IPS-15b (cell line): ENCODE results near the gene CKS1B.

Experiments used
- H3K27me3 ChIP-seq: one replicate; pipeline ENCODE4 v1.6.1; 2013; ENCODE audit warnings: low read length; ENCODE audit not compliant: control insufficient read depth, insufficient read depth
- H3K36me3 ChIP-seq: one replicate; pipeline ENCODE4 v1.6.1; 2013; ENCODE audit warnings: low read length; ENCODE audit not compliant: control insufficient read depth, insufficient read depth
- H3K4me1 ChIP-seq: one replicate; pipeline ENCODE4 v1.6.1; 2013; ENCODE audit warnings: mild to moderate bottlenecking, low read length; ENCODE audit not compliant: control insufficient read depth, insufficient read depth
- H3K4me3 ChIP-seq: one replicate; pipeline ENCODE4 v1.5.1; 2013; ENCODE audit warnings: low read depth, low read length
- H3K9ac ChIP-seq: one replicate; pipeline ENCODE4 v1.6.1; 2013; ENCODE audit warnings: low read depth, mild to moderate bottlenecking, low read length
- H3K9me3 ChIP-seq: one replicate; pipeline ENCODE4 v1.6.1; 2013; ENCODE audit warnings: mild to moderate bottlenecking, low read length; ENCODE audit not compliant: control insufficient read depth, insufficient read depth

CKS1B gene

DNA sequence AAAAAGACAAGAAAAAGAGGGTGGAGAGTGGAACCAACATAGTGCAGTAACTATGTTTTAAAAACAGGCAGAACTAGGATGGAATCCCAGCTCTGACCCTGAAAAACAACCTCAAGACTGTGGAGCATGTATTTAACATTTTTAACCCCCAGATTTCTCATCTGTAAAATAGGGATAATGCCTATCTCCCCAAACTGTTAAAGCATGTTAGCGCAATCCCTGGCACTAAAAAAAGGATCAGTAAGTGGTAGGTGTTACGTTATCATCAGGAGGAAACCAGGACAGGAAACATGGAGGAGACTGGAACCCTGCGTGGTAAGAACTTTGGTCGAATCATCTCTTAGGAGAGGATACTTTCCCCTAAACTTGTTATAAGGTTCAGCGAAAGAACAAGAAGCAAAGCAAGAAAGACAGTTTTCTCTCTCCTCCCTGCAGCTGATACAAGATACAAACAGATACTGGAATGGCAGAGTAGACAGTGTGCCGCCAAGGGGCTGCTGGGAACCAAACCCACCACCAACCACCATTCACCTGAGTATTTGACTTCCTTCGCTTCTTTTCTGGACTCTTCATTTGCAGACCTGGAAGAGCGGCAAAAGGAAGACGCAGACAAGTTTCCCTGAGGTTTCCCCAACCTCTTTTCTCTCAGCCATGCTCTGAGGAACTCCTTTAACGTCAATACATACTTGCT, 13.9 kb upstream of the CKS1B start:
- peak overlapping the region; percentile 78 for H3K4me3 ChIP-seq
- peaks cover 10% of the 10 kb centered on the region for H3K4me1 ChIP-seq
- H3K36me3 ChIP-seq, result peaks cover 30% of the 10 kb centered on the region
- no peak overlapping the region for H3K9ac ChIP-seq
- no peaks in the 10 kb centered on the region for H3K9me3 ChIP-seq
- no peaks in the 10 kb centered on the region for H3K27me3 ChIP-seq

DNA sequence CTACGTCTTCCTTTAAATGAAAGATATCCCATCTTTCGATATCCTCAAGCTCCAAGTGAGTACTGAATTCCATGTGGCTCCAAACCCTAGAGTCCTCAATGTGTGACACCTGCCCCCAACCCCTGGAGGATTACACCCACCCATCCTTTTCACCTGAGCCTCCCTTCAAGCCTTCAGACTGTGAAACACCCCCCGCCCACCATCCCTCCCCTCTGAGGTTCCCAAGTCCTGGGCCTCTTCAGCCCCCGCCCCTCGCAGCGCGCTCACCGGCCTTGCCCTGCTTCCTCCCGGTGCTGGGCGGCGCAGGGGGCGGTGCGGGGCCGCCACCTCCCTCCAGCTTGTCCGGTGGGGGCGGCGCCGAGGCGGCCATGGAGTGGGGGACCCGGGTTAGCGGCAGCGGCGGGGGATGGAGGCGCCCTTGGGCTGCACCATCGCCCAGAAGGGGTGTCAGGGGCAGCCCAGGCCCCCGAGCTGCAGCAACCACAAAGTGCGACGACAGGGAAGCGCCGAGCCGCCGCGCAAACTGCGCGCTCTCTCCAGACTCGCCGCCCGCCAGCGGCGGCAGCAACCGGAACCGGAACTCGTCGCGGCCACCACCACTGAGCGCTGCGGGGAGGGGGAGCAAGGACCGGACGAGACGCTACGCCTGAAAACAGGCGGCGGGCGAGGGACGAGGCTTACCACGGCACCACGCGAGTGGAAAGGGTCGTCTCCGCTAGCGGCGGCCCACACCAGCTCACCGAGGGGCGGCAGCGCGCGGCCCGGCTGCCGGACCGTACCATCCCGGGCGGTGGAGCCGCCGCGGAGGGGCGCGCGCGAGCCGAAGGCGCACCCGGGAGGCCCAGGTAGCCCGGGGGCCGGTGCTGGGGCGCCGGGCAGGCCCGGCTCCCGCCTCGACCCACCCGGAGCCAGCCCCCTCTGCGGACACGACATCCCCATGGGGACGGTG, 13.0 kb upstream of the CKS1B start, which contains the start of gene PYGO2:
PYGO2 (minus strand) TSS at position 576 of the 949 bp plus-strand sequence; CDS start at position 370, 206 bp downstream.
- Histone ChIP-seq H3K4me3 (peak within 1 kb of the TSS; percentile 78), H3K9ac (peak within 1 kb of the TSS; percentile 88), H3K4me1 (peaks cover 10% of the 10 kb centered on the region), H3K27me3 (no peaks in the 10 kb centered on the region), H3K9me3 (no peaks in the 10 kb centered on the region), H3K36me3 (peaks cover 38% of the 10 kb centered on the region)

DNA sequence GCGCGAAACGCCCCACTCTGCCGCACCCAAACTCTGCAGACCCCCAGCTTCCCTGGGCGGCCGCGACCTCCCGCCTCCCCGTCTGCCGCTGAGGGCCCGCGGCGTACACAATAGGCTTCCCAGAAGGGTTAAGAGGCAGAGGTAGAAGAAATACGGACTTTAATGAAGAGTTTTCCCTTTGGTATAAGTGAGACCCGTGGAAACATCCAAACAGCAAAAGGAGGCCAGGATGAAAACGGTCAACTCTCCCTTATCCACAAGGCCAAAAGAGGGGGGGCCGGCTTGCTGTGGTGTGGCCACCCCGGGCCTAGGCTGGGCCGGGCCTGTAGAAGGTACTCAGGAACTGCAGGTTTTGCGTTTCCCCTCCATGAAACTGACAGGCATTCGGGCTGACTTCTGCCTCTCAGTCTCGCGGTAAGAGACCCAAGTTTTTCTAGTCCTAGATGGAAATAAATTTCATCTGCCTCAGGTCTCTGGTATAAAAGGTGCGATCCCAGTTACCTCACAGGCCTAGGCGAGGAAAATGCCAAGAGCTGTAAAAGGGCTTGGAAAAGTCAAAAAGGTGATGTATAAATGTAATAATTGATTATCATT, 12.2 kb upstream of the CKS1B start:
- Histone ChIP-seq H3K4me3 (peak overlapping the region; percentile 78), H3K36me3 (peaks cover 45% of the 10 kb centered on the region), H3K9me3 (no peaks in the 10 kb centered on the region), H3K4me1 (peaks cover 6% of the 10 kb centered on the region), H3K9ac (peak overlapping the region; percentile 88), H3K27me3 (no peaks in the 10 kb centered on the region)

DNA sequence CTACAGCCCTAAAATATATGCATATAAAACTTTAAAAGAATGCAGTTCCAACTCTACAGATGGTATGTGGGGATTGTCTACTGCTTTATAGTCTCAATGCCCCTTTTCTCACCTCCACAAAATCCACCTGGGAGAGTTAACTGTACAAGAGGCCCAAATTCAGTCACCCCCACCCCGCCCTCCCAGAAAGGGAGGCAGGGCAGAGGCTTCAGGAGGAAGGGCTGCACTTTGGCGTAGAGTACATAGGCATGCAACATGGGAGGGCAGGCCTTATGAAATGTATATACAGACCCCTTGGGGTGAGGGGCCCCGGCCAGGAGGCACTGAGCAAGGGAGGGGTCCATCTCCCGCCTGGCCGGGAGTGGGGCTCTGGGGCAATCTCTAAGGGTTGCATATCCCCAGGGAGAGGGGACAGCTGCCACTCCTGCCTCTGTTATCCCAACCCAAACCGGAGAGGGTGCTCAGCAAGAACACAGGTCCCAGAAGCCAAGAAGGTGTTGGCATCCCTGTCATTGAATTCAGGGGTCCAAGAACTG, 11.6 kb upstream of the CKS1B start:
- Histone ChIP-seq H3K9ac (no peak overlapping the region), H3K36me3 (peaks cover 51% of the 10 kb centered on the region), H3K4me1 (peaks cover 5% of the 10 kb centered on the region), H3K9me3 (no peaks in the 10 kb centered on the region), H3K27me3 (no peaks in the 10 kb centered on the region), H3K4me3 (peak overlapping the region; percentile 78)

DNA sequence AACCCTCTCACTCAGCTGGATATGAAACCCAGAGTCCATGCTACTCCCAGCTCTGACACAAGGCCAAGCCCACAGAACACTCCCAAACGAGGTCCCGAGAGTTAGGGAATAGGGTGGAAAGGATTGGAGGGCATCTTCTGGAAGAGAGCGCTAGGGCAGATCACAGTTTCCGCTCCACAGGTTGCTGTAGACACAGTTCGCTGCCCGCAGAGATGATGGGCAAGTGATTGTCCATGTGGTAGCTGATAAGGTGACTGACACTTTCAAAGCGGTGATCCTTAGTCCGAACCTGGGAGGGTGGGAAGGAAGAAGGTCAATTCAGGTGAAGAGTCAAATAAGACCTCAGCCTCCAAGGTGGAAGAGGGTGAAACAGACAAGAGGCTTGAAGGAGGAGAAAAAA, 10.8 kb upstream of the CKS1B start:
- Histone ChIP-seq H3K36me3 (peaks cover 52% of the 10 kb centered on the region), H3K9ac (no peak overlapping the region), H3K9me3 (no peaks in the 10 kb centered on the region), H3K4me1 (peaks cover 5% of the 10 kb centered on the region), H3K27me3 (no peaks in the 10 kb centered on the region), H3K4me3 (no peak overlapping the region)

GRCh38 chr1:154964359-154964758, 10.1 kb upstream of the CKS1B start:
- Histone ChIP-seq H3K36me3 (peaks cover 47% of the 10 kb centered on the region), H3K4me3 (no peak overlapping the region), H3K9me3 (no peaks in the 10 kb centered on the region), H3K27me3 (no peaks in the 10 kb centered on the region), H3K4me1 (peaks cover 5% of the 10 kb centered on the region), H3K9ac (no peak overlapping the region)

DNA sequence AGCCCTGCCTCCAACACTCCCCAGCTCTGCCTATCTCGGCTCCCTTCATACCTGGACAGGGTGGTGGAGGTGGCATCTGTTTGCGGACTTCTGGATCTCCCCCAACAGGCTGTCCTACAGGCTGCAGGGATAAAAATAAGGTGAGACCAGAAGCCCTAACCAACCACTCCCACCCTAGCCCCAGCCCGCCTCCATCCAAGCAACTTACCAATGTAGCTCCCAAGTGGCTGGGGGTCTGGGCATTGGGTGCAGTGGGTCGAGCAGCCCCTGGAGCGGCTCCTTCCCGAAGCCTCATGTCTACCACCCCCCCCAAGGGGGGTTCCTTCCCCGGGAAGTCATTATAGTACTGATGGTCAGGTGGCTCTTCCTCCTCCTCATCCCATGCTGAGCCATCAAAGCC, 8.4 kb upstream of the CKS1B start:
- Histone ChIP-seq H3K4me3 (no peak overlapping the region), H3K27me3 (no peaks in the 10 kb centered on the region), H3K9me3 (no peaks in the 10 kb centered on the region), H3K36me3 (peaks cover 43% of the 10 kb centered on the region), H3K9ac (no peak overlapping the region), H3K4me1 (peaks cover under 1% of the 10 kb centered on the region)

GRCh38 chr1:154967331-154967950, 7.0 kb upstream of the CKS1B start:
- H3K9me3 ChIP-seq, result no peaks in the 10 kb centered on the region
- H3K4me1 ChIP-seq, result peaks cover 7% of the 10 kb centered on the region
- H3K9ac ChIP-seq, result no peak overlapping the region
- no peak overlapping the region for H3K4me3 ChIP-seq
- peaks cover 43% of the 10 kb centered on the region for H3K36me3 ChIP-seq
- H3K27me3 ChIP-seq, result no peaks in the 10 kb centered on the region

- Histone ChIP-seq H3K9ac (peak overlapping the region; percentile 16), H3K36me3 (peaks cover 36% of the 10 kb centered on the region), H3K9me3 (no peaks in the 10 kb centered on the region), H3K4me1 (peaks cover 7% of the 10 kb centered on the region), H3K4me3 (peak overlapping the region; percentile 76), H3K27me3 (no peaks in the 10 kb centered on the region)
Measured at GRCh38 chr1:154968731-154969130, 5.8 kb upstream of the CKS1B start.

- Histone ChIP-seq H3K36me3 (peaks cover 31% of the 10 kb centered on the region), H3K9me3 (no peaks in the 10 kb centered on the region), H3K27me3 (no peaks in the 10 kb centered on the region), H3K4me3 (peak overlapping the region; percentile 76), H3K9ac (peak overlapping the region; percentile 16), H3K4me1 (peaks cover 7% of the 10 kb centered on the region)
Measured at GRCh38 chr1:154969246-154969645, 5.2 kb upstream of the CKS1B start.

GRCh38 chr1:154969860-154970452, 4.5 kb upstream of the CKS1B start:
- no peaks in the 10 kb centered on the region for H3K9me3 ChIP-seq
- no peaks in the 10 kb centered on the region for H3K27me3 ChIP-seq
- H3K36me3 ChIP-seq, result peaks cover 31% of the 10 kb centered on the region
- H3K9ac ChIP-seq, result peak overlapping the region; percentile 28
- H3K4me1 ChIP-seq, result peaks cover 7% of the 10 kb centered on the region
- peak overlapping the region; percentile 76 for H3K4me3 ChIP-seq
